ENCODE results near the gene TUBGCP6.
"Not testable (repeated sequence)": the region's sequence is repeated elsewhere in the genome, so short reads cannot be mapped to it uniquely, and the experiment has no call there.

Gene TUBGCP6

DNA sequence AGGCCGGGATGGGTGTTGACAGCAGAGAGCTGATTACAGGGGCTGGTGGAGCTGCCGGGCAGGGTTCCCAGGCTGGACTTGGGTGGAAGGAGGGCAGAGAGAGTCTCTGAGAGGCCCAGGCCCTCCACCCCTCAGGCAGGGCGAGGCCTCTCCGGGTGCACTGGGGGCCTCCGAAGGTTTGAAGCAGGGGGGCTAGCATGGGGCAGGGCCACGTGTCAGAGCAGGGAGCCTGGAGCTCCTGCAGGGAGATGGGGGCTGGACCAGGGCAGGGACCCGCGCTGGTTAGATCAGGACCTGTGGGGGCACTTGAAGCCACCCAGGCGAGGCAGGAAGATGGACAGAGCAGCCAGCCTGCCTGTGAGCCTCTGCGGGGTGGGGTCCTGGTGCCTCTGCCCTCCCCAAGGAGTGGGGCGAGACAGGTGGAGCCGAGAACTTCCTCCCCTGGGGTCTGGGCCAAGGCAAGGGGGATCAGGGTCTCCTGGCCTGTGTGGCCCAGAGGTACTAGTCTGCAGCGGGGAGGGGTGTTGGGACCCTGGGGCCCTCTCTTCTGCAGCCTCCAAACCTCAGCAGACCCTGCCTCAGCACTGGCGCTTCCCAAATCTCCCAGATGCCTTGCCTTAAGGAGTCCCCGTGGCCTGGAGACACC lies 73.4 kb downstream of the TUBGCP6 start:
- TF ChIP-seq, protein P1, sequence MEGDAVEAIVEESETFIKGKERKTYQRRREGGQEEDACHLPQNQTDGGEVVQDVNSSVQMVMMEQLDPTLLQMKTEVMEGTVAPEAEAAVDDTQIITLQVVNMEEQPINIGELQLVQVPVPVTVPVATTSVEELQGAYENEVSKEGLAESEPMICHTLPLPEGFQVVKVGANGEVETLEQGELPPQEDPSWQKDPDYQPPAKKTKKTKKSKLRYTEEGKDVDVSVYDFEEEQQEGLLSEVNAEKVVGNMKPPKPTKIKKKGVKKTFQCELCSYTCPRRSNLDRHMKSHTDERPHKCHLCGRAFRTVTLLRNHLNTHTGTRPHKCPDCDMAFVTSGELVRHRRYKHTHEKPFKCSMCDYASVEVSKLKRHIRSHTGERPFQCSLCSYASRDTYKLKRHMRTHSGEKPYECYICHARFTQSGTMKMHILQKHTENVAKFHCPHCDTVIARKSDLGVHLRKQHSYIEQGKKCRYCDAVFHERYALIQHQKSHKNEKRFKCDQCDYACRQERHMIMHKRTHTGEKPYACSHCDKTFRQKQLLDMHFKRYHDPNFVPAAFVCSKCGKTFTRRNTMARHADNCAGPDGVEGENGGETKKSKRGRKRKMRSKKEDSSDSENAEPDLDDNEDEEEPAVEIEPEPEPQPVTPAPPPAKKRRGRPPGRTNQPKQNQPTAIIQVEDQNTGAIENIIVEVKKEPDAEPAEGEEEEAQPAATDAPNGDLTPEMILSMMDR (IDR thresholded peaks at IDR 0.05; ENCODE audit: control insufficient read depth, extremely low read depth, insufficient read depth), result no peak
- DNase-seq (ENCODE audit: low read depth), result no peak
- no peak overlapping the region for H3K4me3 ChIP-seq (ENCODE audit: low read depth, low read length)

DNA sequence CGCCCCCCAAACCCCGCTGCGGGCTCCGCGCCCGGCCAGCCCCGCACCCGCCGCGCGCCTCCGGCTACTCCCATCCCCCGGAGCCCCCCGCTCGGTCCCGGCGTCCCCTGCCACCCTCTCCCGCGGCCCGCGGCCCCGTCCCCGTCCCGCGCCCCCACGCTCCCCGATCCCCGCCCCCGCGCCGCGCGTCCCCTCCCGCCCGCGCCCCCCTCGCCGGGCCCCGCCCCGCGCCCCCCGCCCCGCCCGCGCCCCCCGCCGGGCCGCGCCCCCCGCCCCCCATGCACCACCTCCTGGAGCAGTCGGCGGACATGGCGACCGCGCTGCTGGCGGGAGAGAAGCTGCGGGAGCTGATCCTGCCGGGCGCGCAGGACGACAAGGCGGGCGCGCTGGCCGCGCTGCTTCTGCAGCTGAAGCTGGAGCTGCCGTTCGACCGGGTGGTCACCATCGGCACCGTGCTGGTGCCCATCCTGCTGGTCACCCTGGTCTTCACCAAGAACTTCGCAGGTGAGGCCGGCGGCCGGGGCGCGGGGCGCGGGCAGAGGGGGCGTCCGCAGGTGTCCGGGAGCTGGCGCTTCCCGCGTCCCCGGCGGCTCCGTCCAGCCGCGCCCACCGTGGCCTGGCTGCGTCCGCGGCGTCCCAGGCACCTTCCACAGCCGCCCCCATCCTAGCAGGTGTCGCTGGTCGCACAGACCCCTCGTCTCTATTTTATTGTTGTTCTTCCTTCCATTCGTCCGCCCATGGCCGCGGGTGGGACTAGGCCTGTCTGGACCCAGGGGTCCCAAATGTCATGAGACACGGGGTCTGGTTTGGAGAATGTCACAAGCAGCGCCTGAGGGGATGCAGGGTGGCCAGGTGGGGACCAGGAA lies 74.1 kb downstream of the TUBGCP6 start, which contains the start of gene PANX2:
Gene PANX2 (plus strand): TSS at position 279 of the 866 bp plus-strand sequence. CDS start 0 bp downstream, at position 279.
- no peak for DNase-seq (ENCODE audit: low read depth)
- TF ChIP-seq, protein P1 (IDR thresholded peaks at IDR 0.05; ENCODE audit: control insufficient read depth, extremely low read depth, insufficient read depth), result no peak
- H3K4me3 ChIP-seq (ENCODE audit: low read depth, low read length), result peak within 1 kb of the TSS; percentile 47

DNA sequence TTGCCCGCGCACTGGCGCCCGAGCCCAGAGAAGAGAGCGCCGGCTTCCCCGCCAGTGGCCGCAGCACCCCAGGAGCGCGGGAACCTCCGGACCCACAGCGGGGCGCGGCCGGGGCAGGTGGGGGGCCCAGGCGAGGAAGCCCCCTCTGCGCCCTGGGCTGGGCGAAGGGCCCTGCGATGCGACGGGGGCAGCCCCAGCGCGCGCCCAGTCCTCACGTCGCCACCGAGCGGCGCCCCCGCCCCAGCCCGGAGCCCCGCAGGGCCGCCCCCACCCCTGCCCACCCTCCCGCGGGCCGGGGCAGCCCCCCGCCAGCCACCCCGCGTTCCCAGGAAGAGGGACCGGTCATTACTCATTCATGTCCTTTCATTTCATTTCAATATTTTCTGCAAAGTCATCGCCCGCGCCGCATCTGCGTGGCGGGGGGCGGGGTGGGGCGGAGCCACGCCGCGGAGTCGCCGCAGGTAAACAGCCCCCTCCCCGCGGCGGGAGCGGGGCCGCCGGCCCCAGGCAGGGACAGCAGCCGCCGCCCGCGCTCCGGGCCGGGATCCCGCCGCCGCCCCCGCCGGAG lies 75.0 kb downstream of the TUBGCP6 start:
- DNase-seq (ENCODE audit: low read depth), result no peak
- peak overlapping the region; percentile 47 for H3K4me3 ChIP-seq (ENCODE audit: low read depth, low read length)
- TF ChIP-seq, protein P1 (IDR thresholded peaks at IDR 0.05; ENCODE audit: control insufficient read depth, extremely low read depth, insufficient read depth), result no peak

DNA sequence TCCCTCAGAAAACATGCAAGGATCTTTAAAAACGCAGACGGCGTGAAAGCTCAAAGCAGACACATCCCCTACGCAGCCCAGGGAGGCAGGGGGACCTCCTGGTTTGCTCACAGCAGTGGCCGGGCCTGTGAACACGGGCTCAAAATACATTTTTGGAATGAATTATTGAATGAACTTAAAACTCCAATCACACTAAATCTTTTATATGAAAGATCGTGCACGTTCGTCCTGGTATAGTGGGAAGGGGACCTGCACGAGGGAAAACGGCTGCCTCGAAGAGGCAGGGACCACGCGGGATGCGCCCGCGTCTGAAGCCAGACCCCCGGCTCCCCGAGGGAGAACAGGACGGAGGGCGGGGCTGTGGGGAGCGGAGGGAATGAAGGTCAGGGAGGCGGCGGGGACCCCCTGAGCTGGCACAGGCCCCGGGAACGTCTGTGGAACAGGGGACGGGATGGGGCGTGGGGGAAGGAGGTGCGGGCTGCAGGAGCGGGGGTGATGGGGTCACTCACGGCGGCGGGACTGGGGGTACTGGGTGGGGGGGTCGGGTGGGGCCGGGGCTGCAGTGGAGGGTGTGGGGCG lies 75.6 kb downstream of the TUBGCP6 start:
- TF ChIP-seq, protein P1 (IDR thresholded peaks at IDR 0.05; ENCODE audit: control insufficient read depth, extremely low read depth, insufficient read depth), result no peak
- H3K4me3 ChIP-seq (ENCODE audit: low read depth, low read length), result peak overlapping the region; percentile 47
- DNase-seq (ENCODE audit: low read depth), result no peak

DNA sequence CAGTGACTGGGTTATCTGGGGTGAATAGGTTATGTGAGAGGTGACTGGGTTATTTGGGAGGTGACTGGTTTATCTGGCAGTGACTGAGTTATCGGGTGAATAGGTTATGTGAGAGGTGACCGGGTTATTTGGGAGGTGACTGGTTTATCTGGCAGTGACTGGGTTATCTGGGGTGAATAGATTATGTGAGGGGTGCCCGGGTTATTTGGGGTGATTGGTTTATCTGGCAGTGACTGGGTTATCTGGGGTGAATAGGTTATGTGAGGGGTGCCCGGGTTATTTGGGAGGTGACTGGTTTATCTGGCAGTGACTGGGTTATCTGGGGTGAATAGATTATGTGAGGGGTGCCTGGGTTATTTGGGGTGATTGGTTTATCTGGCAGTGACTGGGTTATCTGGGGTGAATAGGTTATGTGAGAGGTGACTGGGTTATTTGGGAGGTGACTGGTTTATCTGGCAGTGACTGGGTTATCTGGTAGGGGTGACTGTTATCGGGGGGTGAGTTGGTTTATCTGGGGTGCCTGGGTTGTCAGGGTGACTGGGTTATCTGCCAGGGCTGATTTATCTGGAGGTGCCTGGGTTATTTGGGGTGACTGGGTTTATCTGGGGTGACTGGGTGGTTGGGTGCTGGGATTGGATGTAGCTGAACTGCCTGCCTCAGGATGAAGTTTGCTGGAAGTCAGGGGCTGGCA lies 76.2 kb downstream of the TUBGCP6 start:
- not testable (repeated sequence) for H3K4me3 ChIP-seq (ENCODE audit: low read depth, low read length); DNase-seq (ENCODE audit: low read depth)

DNA sequence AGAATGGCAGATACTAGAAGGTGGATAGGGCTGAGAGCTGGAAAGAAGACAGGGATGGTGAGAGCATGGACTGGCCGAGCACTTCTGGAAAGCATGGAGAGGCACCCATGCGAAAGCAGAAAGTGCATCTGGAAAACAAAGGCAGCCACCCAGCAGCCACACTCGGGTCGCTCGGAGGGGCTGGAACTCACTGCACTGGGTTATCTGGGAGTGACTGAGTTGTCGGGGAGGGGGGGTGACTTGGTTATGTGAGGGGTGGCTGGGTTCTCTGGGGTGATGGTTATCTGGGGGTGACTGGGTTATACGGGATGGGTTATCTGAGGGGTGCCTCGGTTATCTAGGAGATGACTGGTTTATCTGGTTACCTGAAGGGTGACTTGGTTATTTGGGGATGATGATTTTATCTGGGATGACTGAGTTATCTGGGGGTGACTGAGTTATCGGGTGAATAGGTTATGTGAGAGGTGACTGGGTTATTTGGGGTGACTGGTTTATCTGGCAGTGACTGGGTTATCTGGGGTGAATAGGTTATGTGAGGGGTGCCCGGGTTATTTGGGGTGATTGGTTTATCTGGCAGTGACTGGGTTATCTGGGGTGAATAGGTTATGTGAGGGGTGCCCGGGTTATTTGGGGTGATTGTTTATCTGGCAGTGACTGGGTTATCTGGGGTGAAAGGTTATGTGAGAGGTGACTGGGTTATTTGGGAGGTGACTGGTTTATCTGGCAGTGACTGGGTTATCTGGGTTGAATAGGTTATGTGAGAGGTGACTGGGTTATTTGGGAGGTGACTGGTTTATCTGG lies 76.9 kb downstream of the TUBGCP6 start:
- no peak for DNase-seq (ENCODE audit: low read depth)
- TF ChIP-seq, protein P1 (IDR thresholded peaks at IDR 0.05; ENCODE audit: control insufficient read depth, extremely low read depth, insufficient read depth), result no peak
- no peak overlapping the region for H3K4me3 ChIP-seq (ENCODE audit: low read depth, low read length)
